ENCODE measurements around the gene DUOX2.

DUOX2 gene

GRCh38 chr15:45114076-45114750 is at the start of gene DUOX2, which contains the start of gene DUOXA2:
Gene DUOX2, minus strand, starts transcription at chr15:45114172. Its CDS starts 761 bp downstream, at chr15:45113411.
Gene DUOXA2, plus strand, starts transcription at chr15:45114326. Its CDS starts 280 bp downstream, at chr15:45114606.
- no peak for DNase-seq (ENCODE audit: low read depth)

DNA sequence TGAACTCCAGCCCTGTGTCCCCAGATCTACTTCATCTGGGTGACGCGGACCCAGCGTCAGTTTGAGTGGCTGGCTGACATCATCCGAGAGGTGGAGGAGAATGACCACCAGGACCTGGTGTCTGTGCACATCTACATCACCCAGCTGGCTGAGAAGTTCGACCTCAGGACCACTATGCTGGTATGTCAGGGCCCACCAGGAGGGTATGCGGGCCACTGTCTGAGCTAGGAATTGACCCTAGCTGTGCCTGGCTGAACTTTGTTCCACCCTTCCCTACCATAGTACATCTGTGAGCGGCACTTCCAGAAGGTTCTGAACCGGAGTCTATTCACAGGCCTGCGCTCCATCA is 49.5 kb upstream of the DUOX2 start:
- DNase-seq (ENCODE audit: low read depth): no peak

DNA sequence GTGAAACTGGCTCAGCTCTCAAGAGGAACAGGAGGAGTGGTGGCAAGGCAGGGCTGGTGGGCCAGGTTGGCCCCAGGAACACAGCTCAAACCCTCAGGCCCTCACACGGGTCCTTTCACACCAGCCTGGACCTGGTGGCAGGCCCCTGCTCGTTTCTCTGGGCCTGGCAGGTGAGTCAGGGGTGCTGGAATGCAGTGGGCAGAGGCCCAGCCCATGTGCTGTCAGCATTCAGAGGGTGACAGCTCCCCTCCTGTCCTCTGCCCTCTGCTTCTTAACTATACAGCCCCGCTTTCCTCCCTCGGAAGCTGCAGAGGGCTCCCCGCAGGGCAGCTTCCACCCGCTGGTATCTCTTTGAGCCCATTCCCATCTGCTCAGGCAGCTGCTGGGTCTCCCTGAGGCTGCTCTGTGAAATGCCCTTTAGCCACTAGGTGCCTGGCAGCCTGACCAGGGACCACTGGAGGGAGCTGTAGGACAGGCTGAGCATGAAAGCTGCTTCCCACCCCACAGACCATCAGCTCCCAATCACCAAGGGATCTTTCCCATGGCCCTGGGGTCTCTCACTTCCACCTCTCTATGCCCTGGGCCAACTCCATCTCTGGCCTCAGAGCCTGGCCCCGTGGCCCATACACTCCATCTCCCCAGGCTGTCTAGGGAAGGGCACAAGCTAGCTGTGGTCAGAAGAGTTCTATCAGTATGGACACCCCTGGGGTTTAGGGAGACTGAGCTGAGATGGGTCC is 49.0 kb upstream of the DUOX2 start:
- peak; percentile 45 for DNase-seq (ENCODE audit: low read depth)

GRCh38 chr15:45161666-45162065 is 47.7 kb upstream of the DUOX2 start:
- no peak for DNase-seq (ENCODE audit: low read depth)

DNA sequence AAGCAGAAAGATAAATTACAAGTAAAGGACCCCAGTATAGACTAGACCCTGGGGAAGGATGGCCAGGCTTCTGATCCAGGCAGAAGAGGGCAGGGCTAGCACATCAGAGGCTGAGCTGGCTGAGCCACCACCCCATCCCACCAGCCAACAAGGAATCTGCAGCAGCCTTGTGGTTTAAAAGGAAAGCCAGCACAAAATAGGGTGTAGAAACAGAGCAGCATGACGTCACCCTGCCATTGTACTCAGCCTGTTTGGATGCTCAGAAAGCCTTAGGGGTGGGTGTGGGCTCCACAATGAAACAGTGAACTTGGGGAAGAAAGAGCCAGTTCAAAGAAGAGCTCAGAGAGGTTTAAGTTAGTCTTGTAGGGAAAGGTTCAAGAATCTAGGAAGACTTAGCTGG is 44.0 kb upstream of the DUOX2 start:
- no peak for DNase-seq (ENCODE audit: low read depth)

GRCh38 chr15:45156744-45157455 is 42.9 kb upstream of the DUOX2 start:
- DNase-seq (ENCODE audit: low read depth): no peak

- DNase-seq (ENCODE audit: low read depth): no peak
Observed at GRCh38 chr15:45155739-45156138, 41.8 kb upstream of the DUOX2 start.

DNA sequence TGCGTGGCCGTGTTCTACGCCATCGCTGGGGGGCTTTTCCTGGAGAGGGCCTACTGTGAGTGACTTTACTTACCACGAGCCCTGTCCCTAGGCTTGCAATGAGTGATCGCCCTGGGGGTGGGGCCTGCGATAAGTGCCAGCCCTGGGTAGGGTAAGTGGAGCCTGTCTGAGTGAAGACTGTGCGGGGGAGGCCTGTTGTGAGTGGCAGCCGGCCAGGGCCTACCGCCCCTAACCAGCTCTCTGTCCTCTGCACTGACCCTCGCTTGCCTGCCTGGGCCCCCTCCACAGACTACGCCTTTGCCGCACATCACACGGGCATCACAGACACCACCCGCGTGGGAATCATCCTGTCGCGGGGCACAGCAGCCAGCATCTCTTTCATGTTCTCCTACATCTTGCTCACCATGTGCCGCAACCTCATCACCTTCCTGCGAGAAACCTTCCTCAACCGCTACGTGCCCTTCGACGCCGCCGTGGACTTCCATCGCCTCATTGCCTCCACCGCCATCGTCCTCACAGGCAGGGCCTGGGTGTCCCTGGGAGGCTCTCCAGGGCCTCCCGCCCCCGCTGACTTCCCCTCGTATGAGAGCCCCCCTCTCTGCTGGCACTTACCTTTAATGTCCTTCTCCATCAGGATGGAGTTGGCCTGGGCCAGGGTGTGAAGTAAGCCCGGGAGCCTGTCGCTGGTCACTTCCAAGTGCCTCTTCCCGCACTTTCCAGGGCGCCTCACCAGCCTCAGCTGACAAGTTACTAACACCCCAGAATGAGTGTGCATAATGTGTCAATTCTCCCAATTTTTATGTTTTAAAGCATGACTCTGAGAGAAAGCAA is 38.2 kb upstream of the DUOX2 start:
- no peak for DNase-seq (ENCODE audit: low read depth)

- DNase-seq (ENCODE audit: low read depth): no peak
Observed at GRCh38 chr15:45150997-45151396, 37.0 kb upstream of the DUOX2 start.

DNA sequence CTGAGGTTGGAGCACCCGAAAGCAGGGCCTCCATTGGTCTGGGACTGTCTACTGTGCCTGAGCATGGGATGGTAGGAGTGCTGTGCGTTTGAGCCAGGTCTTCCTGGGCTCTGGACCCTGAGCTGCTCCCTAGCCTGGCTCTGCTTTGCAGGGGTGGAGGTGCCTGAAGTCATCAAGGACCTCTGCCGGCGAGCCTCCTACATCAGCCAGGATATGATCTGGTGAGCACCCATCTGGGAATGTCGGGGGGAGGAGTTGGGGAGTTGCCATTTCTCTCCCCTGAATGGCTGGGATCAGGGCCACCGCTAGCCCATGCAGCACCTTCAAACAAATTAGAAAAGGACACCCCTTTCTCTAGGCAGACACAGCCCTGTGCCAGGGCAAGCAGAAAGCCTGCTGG is 36.5 kb upstream of the DUOX2 start:
- no peak for DNase-seq (ENCODE audit: low read depth)

DNA sequence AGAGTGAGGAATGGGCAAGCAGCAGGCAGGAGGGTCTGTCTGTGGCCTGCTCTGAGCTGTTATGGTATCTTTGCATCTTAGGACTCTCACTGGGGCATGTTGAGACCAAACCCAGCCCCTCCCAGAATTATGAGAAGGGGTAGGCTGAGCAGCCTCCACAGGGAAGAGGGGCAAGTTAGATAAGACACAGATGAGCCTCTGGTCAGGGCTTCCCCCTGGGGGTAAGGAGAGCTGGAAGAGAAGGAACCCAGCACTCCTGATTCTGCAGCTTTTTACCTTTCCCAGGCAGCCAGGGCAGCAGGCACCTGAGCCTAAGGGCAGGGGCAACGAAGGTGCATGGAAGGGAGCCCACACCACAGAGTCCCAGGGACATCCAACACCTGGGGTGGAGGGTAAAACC is 35.1 kb upstream of the DUOX2 start:
- DNase-seq (ENCODE audit: low read depth): no peak

GRCh38 chr15:45148076-45149059 is 34.4 kb upstream of the DUOX2 start:
- no peak for DNase-seq (ENCODE audit: low read depth)

- no peak for DNase-seq (ENCODE audit: low read depth)
Observed at GRCh38 chr15:45147606-45148005, 33.6 kb upstream of the DUOX2 start.

DNA sequence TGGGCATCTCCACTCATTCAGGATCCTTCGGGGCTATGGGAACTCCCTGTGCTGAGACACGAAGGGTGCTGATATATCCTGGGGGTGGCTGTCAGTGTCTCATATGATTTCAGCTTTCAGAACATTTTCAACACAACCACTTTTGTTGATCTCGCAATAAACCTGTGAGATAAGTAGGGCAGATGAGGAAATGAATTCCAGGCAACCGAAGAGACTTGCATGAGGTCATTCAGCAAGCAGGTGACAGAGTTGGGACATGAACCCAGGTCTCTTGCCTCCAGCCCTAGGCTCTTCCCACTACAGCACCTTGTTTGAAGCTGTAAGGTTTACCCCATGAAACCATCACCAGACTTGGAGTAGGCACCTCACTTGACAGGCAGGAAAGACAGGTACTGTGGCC is 32.4 kb upstream of the DUOX2 start:
- no peak for DNase-seq (ENCODE audit: low read depth)

DNA sequence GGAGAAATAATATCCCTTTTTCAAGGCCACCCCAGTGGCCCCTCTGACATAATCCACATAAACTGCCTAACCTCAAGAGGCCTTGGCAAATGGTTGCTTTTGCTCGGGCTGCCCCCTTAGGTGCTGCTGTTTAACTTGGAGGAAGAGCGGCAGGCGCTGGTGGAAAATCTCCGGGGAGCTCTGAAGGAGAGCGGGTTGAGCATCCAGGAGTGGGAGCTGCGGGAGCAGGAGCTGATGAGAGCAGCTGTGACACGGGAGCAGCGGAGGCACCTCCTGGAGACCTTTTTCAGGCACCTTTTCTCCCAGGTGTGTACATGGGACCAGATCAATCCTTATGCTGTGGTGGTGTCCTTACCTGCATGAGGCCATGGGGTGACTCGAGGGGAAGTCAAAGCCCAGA is 30.8 kb upstream of the DUOX2 start:
- DNase-seq (ENCODE audit: low read depth): no peak

DNA sequence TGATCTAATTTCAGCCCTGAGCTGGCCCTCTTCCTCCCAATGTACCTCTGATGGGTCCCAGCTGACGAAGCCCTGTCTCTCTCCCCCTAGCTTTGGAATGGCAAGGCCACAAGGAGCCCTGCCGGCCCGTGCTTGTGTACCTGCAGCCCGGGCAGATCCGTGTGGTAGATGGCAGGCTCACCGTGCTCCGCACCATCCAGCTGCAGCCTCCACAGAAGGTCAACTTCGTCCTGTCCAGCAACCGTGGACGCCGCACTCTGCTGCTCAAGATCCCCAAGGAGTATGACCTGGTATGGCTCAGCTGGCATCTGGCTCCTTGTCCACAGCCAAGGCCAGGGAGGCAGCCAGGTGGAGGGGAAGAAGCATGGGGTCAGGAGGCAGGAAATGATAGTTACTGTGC is 30.0 kb upstream of the DUOX2 start:
- no peak for DNase-seq (ENCODE audit: low read depth)

DNA sequence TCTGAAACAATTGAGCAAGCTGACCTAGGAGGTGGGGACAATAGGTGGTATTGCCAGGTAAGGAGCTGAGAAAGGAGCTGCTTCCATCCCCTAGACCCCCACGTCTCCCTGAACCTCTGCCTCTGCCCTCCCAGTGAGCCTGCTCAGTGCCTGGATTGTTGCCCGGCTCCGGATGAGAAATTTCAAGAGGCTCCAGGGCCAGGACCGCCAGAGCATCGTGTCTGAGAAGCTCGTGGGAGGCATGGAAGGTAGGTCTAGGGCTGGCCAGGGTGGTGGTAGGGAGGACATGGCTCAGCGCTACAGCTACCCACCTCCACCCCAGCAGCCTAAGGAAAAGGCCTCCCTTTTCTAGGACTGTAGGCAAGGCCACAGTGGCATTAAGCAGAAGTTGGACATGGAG is 29.1 kb upstream of the DUOX2 start:
- no peak for DNase-seq (ENCODE audit: low read depth)

DNA sequence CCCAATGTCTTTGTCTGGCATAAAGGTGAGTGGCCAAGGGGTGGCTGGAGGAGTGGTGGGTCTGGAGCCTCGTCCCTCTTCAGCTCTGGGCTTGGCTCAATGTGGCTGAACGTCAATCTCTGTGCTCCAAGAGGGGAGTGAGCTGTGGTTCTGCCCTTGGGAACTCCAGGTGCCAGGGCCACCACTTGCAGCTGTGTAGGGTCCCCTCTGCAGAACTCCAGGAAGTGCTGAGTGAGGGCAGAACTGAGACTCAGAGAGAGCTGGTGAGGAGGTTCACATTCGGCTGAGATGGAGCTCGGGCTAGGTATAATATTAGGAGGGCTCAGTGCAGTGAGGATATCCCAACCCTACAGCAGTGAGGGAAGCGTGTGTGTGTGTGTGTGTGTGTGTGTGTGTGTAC is 27.4 kb upstream of the DUOX2 start:
- no peak for DNase-seq (ENCODE audit: low read depth)

DNA sequence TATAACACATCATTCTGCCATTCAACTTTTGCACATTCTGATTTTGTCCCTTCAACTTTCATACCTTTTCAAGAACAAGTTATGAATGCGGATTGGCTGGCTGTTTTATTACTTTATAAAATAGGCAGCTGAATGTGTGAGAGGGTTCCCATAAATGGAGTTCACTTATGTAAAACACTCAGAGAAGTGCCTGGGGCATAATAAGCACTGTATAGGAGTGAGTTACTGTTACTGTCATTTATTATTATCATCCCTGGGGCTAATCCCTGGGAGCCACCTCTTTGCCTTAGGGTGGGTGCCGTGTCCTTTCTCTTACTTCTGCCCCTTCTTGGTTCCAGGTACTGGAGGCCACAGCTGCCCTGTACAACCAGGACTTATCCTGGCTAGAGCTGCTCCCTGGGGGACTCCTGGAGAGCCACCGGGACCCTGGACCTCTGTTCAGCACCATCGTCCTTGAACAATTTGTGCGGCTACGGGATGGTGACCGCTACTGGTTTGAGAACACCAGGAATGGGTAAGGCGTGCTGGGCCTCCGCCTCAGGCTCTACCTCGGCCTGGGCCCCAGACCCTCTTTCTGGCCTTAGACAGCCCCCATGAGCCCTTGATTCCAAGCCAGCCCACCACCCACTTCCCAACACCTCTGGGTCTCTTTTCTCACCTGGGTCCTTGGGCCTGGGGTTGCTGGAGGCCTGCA is 26.7 kb upstream of the DUOX2 start:
- DNase-seq (ENCODE audit: low read depth): no peak

- DNase-seq (ENCODE audit: low read depth): no peak
Observed at GRCh38 chr15:45139770-45140169, 25.8 kb upstream of the DUOX2 start.

Measured in stimulated activated CD8-positive, alpha-beta memory T cell treated with anti-CD3 and anti-CD28 coated beads, Interleukin-12 subunit alpha, Interleukin-12 subunit beta, amount 100 ng/mL, for 1 hour (primary cell).